Naive thymus-derived CD8-positive, alpha-beta T cell (primary cell): Measurements from ENCODE around the gene TIMM10. TPM values are rescaled to one million over a fixed set of nuclear protein-coding genes. Genes with fewer than 3 reads are reported as not detected.
A peak's percentile ranks its signal among the peaks of the same experiment; 100 is the strongest.

Source experiments
- ATAC-seq, 2 donors: fragments of 150-1000 bp; cut with Tn5 transposase in 1 of 2; sonication (Bioruptor Pico), chemical (Tn5 transposase) in 1 of 2; 1 replicate in 1 of 2; 2 replicates in 1 of 2; pipeline ENCODE4 v1.10.0; 2021; ENCODE audit warnings: mild to moderate bottlenecking in 2 of 2, moderate library complexity in 2 of 2
- POLR2A ChIA-PET: fragments of 350-600 bp; sonication (Branson Sonifier 250); formaldehyde crosslinking; loops from one replicate; lab custom pipeline; 2021; ENCODE audit warnings: antibody characterized with exemption; lab: Charles Lee
- DNase-seq, 10 donors: peaks; one replicate each; pipeline versions ENCODE4 v3.0.0 to v3.0.0-alpha.2; 2020 to 2022
- H3K27ac Mint-ChIP-seq, 10 donors: one replicate each; pipeline ENCODE4 v1.8.0; 2020 to 2022; ENCODE audit warnings: mild to moderate bottlenecking in 10 of 10, mixed read lengths in 10 of 10, moderate library complexity in 4 of 10, inconsistent platforms in 1 of 10
- H3K27me3 Mint-ChIP-seq, 5 donors: one replicate each; pipeline ENCODE4 v1.8.0; 2021 to 2022; ENCODE audit warnings: mixed read lengths in 5 of 5
- H3K36me3 Mint-ChIP-seq, 3 donors: one replicate each; pipeline ENCODE4 v1.8.0; 2020 to 2022; ENCODE audit warnings: mixed read lengths in 3 of 3, mild to moderate bottlenecking in 2 of 3, inconsistent platforms in 1 of 3
- H3K4me1 Mint-ChIP-seq, 4 donors: one replicate each; pipeline ENCODE4 v1.8.0; 2021 to 2022; ENCODE audit warnings: mixed read lengths in 4 of 4
- H3K4me3 Mint-ChIP-seq, 10 donors: one replicate each; pipeline ENCODE4 v1.8.0; 2020 to 2022; ENCODE audit warnings: mild to moderate bottlenecking in 10 of 10, mixed read lengths in 10 of 10, moderate library complexity in 6 of 10, inconsistent platforms in 1 of 10
- H3K9me3 Mint-ChIP-seq, 9 donors: one replicate each; pipeline ENCODE4 v1.8.0; 2020 to 2022; ENCODE audit warnings: mixed read lengths in 9 of 9, mild to moderate bottlenecking in 3 of 9, inconsistent platforms in 1 of 9, moderate library complexity in 1 of 9
- polyA plus RNA-seq, 3 donors: library from polyadenylated mRNA; unstranded; fragments of 300-500 nt; fragmentation: Illumina TruSeq; gene quantifications; one replicate each; pipeline ENCODE4 v1.2.3, GENCODE V29; 2021
- total RNA-seq, 8 experiments: library from RNA in 2 of 8; stranded (reverse) in 2 of 8; gene quantifications; one replicate each; pipeline ENCODE4 v1.2.3 and lab custom pipeline; 2021 to 2026

Gene TIMM10
- total and polyA plus RNA-seq, 5 experiments from 2014 or later, result 26.6 to 86.5 (median 66.1) TPM

DNA sequence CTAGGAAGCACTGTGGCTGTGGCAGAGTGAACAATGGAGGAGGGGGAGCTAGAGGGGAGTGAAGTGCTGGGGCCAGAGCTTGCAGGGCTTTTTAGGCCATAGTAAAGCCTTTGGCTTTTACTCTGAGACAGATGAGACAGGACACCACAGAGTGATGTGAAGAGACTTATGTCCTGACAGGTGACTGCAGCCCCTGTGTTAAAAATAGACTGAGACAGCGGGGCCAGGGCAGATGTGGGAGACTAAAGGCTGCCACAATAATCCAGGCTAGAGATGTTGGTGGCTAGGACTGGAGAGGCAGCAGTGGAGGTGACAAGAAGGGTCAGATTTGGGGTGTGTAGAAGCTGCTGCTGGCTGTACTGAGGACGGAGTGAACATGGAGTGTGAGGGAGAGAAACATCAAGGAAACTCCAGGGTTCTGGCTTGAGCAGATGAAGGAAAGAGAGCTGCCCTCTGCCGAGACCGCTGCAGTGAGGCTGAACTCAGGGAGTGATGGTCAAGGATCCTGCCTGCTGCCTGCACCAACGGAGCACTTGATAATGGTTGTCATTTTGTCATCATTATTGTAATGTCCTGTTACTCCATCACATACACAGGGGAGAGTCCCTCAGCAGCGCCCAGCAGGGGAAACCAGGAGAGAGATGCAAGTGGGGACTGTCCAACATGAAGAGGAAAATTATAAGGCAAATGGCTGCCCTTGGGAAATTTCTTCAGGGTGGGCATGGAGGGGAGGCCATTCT lies 42.5 kb downstream of the TIMM10 start:
- H3K36me3 Mint-ChIP-seq, result peaks cover 23 to 69% (median 55%) of the 10 kb centered on the region in 3 donors

DNA sequence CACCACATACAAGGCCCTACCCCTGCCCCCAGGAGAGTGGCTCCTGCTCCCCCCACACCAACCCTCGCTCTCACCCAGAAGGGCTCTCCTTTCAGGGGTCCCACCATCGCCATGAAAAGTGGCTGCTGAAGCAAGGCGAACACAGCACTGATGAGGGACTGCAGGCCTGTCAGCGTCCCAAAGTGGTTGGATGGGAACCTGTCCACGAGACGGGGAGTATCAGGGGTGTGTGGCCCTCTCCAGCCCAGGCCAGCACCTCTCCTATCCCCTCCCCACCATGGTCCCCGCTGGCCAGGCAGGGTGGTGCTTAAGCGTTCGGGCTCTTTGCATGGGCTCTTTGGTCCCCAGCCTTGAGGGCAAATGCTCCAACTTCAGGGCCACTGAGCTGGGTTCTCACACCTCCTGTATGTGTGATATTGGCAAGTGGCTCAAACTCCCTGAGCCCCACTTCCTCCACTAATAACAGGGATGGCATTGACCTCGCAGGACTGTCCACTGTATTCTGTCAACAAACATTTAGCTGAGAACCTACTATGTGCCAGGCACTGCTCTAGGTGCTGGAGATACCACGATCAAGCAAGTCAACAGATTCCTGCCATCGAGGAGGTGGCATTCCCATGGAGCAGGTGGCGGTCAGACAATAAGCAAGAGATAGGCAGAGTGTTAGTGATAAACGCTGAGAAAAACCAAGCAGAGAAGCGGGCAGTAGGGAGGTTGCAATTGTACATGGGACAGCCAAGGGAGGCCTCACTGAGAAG lies 43.4 kb downstream of the TIMM10 start:
- Mint-ChIP-seq H3K4me1 (peaks cover 0 to 18% (median 3%) of the 10 kb centered on the region in 4 donors), H3K27ac (no peak overlapping the region), H3K9me3 (no peaks in the 10 kb centered on the region), H3K36me3 (peaks cover 23 to 69% (median 55%) of the 10 kb centered on the region in 3 donors), H3K27me3 (peaks cover 8 to 40% (median 25%) of the 10 kb centered on the region in 5 donors), H3K4me3 (no peak overlapping the region)
- POLR2A ChIA-PET, result no interaction called here
- ATAC-seq, result no peak
- DNase-seq, result no peak

More for the DNA sequence above, 42.5 kb downstream of the TIMM10 start:
- Mint-ChIP-seq H3K4me1 (peaks cover 0 to 17% (median 3%) of the 10 kb centered on the region in 4 donors), H3K4me3 (no peak overlapping the region), H3K9me3 (no peaks in the 10 kb centered on the region), H3K27ac (no peak overlapping the region), H3K27me3 (peaks cover 8 to 40% (median 25%) of the 10 kb centered on the region in 5 donors)
- ATAC-seq (no peak), DNase-seq (no peak)
- POLR2A ChIA-PET, result no interaction called here

DNA sequence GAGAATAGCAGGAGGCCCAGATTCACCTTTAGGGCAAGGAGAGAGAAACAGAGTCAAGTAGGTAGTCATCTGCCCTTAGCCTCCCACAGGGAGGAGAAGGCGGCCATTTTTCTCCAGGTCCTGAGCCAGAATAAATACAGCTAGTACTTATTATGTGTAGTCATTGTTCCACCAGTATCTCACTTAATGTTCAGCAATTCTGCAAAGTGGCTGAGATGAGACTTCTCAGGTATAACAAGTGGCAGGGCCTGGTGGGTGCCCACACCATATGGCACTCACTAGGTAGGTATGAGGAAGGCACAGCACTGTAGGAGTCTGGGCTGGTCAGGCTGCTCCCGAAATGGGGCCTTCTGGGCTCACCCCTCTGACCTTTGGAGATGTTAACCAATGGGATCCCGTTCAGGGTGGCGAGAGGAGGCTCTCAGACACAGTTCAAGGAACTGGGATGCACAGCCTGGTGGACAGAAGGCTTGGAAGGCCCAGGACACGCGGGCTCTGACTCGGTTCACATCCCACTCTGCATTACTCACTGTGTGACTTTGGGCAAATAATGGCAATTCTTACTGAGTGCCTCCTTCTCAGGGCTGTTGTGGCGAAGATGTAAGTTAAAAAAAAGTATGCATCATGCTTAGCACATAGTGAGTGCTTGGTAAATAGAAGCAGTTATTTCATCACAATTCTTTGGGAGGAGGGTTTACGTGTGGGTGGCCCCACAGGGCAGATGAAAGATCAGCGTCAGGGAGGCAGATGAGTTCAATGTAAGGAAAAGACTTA lies 45.1 kb downstream of the TIMM10 start:
- no peaks in the 10 kb centered on the region for H3K9me3 Mint-ChIP-seq
- peaks cover 23 to 60% (median 48%) of the 10 kb centered on the region in 3 donors for H3K36me3 Mint-ChIP-seq
- H3K4me3 Mint-ChIP-seq, result no peak overlapping the region
- no peak overlapping the region for H3K27ac Mint-ChIP-seq
- peak in 1 of 10 donors; percentile 15 for DNase-seq
- ATAC-seq, result no peak
- peaks cover 8 to 40% (median 25%) of the 10 kb centered on the region in 5 donors for H3K27me3 Mint-ChIP-seq
- H3K4me1 Mint-ChIP-seq, result peaks cover 0 to 24% (median 8%) of the 10 kb centered on the region in 4 donors
- POLR2A ChIA-PET, result no interaction called here

DNA sequence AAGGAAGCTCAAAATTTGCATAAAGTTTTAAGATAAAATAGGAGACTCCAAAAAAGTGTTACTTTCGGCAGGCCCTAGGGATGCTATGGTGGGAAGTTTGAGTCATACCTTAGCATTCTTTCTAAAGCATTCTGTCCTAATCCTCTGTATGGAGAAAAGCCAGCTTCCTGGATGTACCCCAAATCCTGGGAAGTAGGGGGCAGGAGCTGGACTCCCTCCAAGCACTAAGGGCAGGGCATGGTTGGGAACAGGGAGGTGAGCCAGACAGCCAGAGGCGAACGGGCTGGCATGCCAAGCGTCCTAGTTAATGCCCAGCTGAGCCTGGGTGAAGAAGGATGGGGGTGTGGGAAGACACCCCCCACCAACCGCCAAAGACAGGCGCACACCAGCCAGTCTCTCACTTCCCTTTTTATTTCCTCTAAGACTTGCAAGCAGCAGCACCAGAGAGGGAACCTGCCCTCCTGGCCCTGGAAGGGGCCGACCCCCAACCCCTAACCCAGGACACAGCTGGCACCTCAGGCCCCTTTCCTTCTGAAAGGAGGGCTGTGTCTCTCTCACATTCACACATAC lies 46.3 kb downstream of the TIMM10 start:
- DNase-seq, result no peak
- peaks cover 4 to 28% (median 12%) of the 10 kb centered on the region in 4 donors for H3K4me1 Mint-ChIP-seq
- peaks cover 23 to 51% (median 43%) of the 10 kb centered on the region in 3 donors for H3K36me3 Mint-ChIP-seq
- peaks cover 8 to 39% (median 25%) of the 10 kb centered on the region in 5 donors for H3K27me3 Mint-ChIP-seq
- POLR2A ChIA-PET, result interaction anchor here (0.6 to 1.2 kb wide), 3 partner anchors 23 to 128 kb away, joined by 3 to 4 read pairs (median 3); no protein-coding TSS in a partner anchor
- no peak for ATAC-seq
- H3K27ac Mint-ChIP-seq, result peak overlapping the region in 1 of 10 donors; percentile 24
- no peaks in the 10 kb centered on the region for H3K9me3 Mint-ChIP-seq
- no peak overlapping the region for H3K4me3 Mint-ChIP-seq

DNA sequence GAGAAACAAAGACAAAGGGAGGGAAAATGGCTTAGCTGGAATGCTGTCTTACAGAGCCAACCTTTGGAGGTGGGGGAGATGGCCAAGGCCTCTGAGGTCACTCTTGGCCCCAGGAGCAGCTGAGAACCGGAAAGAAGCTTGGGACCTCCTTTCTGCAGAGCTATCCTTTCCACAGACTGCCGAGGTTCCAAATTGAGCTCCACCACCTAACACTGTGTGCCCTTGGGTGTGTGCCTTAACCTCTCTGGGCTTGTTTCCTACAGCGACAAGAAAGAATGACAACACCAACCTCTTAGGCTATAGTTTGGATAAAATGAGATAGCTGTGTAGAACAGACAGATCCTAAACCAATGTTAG lies 47.0 kb downstream of the TIMM10 start:
- Mint-ChIP-seq H3K36me3 (peaks cover 18 to 44% (median 36%) of the 10 kb centered on the region in 3 donors), H3K4me1 (peaks cover 4 to 28% (median 12%) of the 10 kb centered on the region in 4 donors), H3K9me3 (no peaks in the 10 kb centered on the region), H3K27ac (no peak overlapping the region), H3K27me3 (peaks cover 8 to 33% (median 20%) of the 10 kb centered on the region in 5 donors), H3K4me3 (peak overlapping the region in 3 of 10 donors; percentile 18 to 56 (median 45))
- no peak for DNase-seq
- ATAC-seq, result no peak
- POLR2A ChIA-PET, result interaction anchor here (0.9 to 1.2 kb wide), 3 partner anchors 22 to 31 kb away, joined by 3 to 4 read pairs (median 3); no protein-coding TSS in a partner anchor

DNA sequence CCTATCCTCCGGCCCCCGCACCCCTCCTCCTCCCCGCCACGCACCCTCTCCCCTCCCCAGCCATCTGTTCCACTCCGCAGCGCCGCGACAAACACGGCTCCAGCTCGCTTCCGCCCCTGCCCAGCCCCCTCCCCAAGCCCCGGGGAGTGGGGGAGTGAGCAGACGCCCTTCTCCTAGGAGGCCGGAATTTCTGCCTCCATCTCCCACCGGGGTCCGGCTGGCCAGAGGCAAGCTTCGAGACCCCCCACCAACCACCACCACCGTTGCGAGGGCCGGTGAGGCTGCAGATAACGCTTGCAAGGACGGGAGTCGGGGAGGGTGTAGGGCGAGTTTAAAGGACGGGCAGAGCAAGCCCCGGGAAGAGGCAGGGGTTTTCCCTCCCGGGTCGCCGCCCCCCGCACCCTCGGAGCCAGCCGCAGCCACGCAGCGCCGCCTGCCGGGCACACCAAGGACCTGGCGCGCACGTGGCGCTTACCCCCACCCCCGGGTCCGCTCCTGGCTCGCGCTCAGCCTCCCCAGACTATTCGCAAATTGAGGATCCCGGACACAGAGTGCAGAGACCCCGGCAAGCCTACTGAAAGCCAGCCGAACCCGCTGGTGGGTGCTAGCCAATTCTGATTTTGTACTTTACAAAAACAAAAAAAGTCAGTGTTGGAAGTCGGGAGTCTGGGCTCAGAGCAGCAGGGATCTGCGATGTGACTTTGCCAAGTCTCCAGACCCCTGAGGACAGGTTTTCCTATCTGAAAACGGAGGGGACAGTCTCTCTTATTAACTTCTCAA lies 47.6 kb downstream of the TIMM10 start:
- POLR2A ChIA-PET, result interaction anchor here (0.9 to 1.2 kb wide), 4 partner anchors 22 to 32 kb away, joined by 3 to 4 read pairs (median 3); partner anchors contain the start of gene RTN4RL2
- H3K4me1 Mint-ChIP-seq, result peaks cover 4 to 30% (median 10%) of the 10 kb centered on the region in 4 donors
- H3K27me3 Mint-ChIP-seq, result peaks cover 4 to 27% (median 15%) of the 10 kb centered on the region in 5 donors
- no peaks in the 10 kb centered on the region for H3K9me3 Mint-ChIP-seq
- ATAC-seq (peak; percentile 86 to 92), DNase-seq (peak; percentile 47 to 76 (median 68))
- H3K4me3 Mint-ChIP-seq, result peak overlapping the region in 8 of 10 donors; percentile 6 to 56 (median 40)
- H3K27ac Mint-ChIP-seq, result peak overlapping the region in 1 of 10 donors; percentile 5
- peaks cover 13 to 39% (median 31%) of the 10 kb centered on the region in 3 donors for H3K36me3 Mint-ChIP-seq

DNA sequence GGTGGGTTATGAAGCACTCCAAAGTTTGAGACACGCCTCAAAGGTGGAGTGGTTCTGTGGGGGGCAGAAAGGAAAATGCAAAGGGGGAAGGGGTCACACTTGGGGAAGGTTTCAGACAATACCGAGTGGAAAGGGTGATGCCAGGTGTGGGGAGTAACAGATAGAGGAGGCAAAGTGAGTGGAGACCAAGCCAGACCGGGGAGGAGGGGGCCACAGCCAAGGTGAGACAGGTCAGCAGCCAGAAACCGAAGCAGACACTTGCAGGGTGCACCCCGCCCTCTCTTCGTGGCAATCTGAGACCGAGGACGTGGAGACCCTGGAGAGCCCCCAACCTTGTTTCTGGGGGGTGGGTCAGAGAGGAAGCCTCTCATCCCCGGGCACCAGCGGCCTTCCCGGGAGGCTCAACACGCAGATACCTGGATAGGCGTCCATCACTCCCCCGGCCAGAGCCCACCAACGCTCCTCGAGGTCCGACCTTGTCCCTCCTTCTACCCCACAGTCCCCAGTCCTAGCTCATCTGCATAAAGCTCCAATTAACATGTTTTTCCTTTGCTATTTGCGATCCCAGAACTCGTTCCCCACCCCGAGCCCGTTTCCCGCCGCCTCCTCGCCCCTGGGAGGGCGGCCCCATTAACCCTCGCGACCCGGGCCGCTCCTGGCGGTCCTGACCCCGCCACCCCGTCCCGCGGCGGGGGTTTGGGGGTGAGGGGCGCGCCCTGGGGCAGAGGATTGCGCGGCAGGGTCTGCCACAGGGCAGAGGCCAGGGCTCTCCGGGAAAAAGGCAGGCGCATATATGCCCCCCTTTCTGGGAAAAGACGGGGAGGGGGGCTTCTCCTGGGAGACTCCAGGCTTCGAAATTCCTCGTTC lies 48.4 kb downstream of the TIMM10 start:
- POLR2A ChIA-PET, result interaction anchor here (1.0 to 1.9 kb wide), 2 partner anchors 21 to 25 kb away, joined by 3 to 5 read pairs; partner anchors contain the start of gene RTN4RL2
- H3K36me3 Mint-ChIP-seq, result peaks cover 5 to 30% (median 23%) of the 10 kb centered on the region in 3 donors
- no peak for ATAC-seq
- H3K27me3 Mint-ChIP-seq, result peaks cover 4 to 19% (median 8%) of the 10 kb centered on the region in 5 donors
- no peak for DNase-seq
- peak overlapping the region in 6 of 10 donors; percentile 25 to 56 (median 38) for H3K4me3 Mint-ChIP-seq
- H3K4me1 Mint-ChIP-seq, result peaks cover 4 to 30% (median 12%) of the 10 kb centered on the region in 4 donors
- no peaks in the 10 kb centered on the region for H3K9me3 Mint-ChIP-seq
- H3K27ac Mint-ChIP-seq, result peak overlapping the region in 1 of 10 donors; percentile 43

DNA sequence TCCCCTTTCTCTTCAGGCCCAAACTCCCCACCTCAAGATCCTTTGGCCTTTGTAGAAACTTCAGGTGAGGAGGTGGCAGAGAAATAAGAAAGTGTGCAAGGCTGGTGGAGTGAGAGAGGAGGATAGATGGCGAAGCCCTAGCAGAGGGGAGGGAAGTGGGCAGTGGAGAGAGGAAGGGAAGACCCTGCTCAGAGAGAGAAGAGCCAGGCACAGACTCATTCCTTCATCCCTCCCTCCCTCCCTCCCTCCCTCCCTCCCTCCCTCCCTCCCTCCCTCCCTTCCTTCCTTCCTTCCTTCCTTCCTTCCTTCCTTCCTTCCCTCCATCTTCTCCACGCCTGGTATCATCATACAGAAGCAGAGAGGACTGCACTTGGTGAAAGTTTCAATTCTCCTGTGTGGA lies 49.2 kb downstream of the TIMM10 start:
- Mint-ChIP-seq H3K4me1 (peaks cover 8 to 33% (median 17%) of the 10 kb centered on the region in 4 donors), H3K27ac (peak overlapping the region in 2 of 10 donors; percentile 14 to 16), H3K9me3 (no peaks in the 10 kb centered on the region), H3K36me3 (peaks cover 5 to 26% (median 21%) of the 10 kb centered on the region in 3 donors), H3K4me3 (peak overlapping the region in 5 of 10 donors; percentile 33 to 56 (median 48)), H3K27me3 (peaks cover 4 to 18% (median 8%) of the 10 kb centered on the region in 5 donors)
- POLR2A ChIA-PET, result interaction anchor here (1.9 kb wide), 1 partner anchor 24 kb away, joined by 5 read pairs; no protein-coding TSS in a partner anchor
- ATAC-seq (no peak), DNase-seq (no peak)

DNA sequence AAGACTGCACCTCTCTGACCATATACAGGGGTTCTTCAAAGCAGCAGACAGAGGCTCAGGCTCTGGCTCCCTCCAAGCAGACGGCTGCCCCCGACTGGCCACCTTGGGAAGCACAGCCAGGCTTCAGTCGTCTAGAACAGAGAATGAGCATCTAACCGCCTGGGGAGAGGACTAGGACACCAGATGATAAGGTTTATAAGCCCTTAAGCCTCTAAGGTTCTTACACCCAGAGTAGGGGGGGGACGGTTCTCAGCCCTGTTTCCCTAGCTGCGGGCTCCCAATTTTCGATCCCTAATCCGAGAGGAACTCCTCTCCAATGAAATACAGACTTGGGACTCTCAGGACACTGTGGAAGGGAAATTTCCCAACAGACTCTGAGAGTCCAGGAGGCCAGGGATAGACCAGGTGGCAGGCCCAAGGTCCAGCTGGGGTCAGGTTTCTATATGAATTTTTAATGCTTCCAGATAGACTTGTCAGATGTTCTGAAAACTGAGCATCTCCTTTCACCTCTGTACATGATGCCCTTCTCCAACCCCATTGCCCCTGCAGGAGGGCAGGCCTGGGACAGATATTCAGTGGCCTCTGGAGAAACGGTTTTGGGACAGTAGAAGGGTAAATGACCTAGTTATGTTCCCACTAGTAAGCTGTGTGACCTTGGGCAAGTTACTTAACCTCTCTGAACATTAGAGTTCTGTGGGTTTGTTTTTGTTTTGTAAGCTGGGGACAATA lies 50.0 kb downstream of the TIMM10 start:
- no peaks in the 10 kb centered on the region for H3K9me3 Mint-ChIP-seq
- peak overlapping the region in 3 of 10 donors; percentile 9 to 39 (median 35) for H3K4me3 Mint-ChIP-seq
- peaks cover 11 to 40% (median 23%) of the 10 kb centered on the region in 4 donors for H3K4me1 Mint-ChIP-seq
- peak overlapping the region in 4 of 10 donors; percentile 13 to 57 (median 42) for H3K27ac Mint-ChIP-seq
- DNase-seq (peak in 8 of 10 donors; percentile 30 to 55 (median 46)), ATAC-seq (peak in 1 of 2 donors; percentile 38)
- peaks cover 2 to 19% (median 13%) of the 10 kb centered on the region in 3 donors for H3K36me3 Mint-ChIP-seq
- peaks cover 2 to 13% (median 8%) of the 10 kb centered on the region in 5 donors for H3K27me3 Mint-ChIP-seq
- POLR2A ChIA-PET, result interaction anchor here (1.9 kb wide), 1 partner anchor 23 kb away, joined by 5 read pairs; no protein-coding TSS in a partner anchor
